A549 (cell line): Measurements from ENCODE around the gene PPP4R1.

Source experiments
- CTCF ChIP-seq: fragments of >200 bp; sonication (Bioruptor Twin); formaldehyde crosslinking; IDR thresholded peaks from 3 replicates; pipeline ENCODE4 v1.5.1; 2016
- MAFK ChIP-seq: fragments of 450-650 bp; IDR thresholded peaks from 2 replicates; pipeline ENCODE4 v1.6.1; 2014; ENCODE audit not compliant: partially characterized antibody
- MAZ ChIP-seq: fragments of 150-350 bp; IDR thresholded peaks from 2 replicates; pipeline ENCODE4 v1.6.1; 2014; ENCODE audit warnings: antibody characterized with exemption, low read depth, low read length, borderline replicate concordance
- POLR2A ChIP-seq: IDR thresholded peaks from 2 replicates; pipeline ENCODE4 v1.6.1; 2012; ENCODE audit warnings: mild to moderate bottlenecking, low read length
- RFX5 ChIP-seq: fragments of 450-650 bp; IDR thresholded peaks from 2 replicates; pipeline ENCODE4 v1.7.1; 2014; ENCODE audit warnings: antibody characterized with exemption, mild to moderate bottlenecking, moderate library complexity

GRCh38 chr18:9629709-9630108 lies 15.3 kb upstream of the PPP4R1 start:
- TF ChIP-seq CTCF, result no peak
- TF ChIP-seq POLR2A, result no peak
- no peak for TF ChIP-seq MAZ
- TF ChIP-seq RFX5, result no peak
- TF ChIP-seq MAFK, result no peak
